HUES6 (cell line): ENCODE measurements around the gene C1GALT1C1.

Experiments used
- H3K27ac ChIP-seq: 2 replicates; pipeline ENCODE4 v1.7.0; 2013; ENCODE audit warnings: low read depth, mild to moderate bottlenecking, low read length, inconsistent platforms
- H3K27me3 ChIP-seq: 2 replicates; pipeline ENCODE4 v1.6.1; 2013; ENCODE audit warnings: low read length; ENCODE audit not compliant: control insufficient read depth, insufficient read depth
- H3K36me3 ChIP-seq: 2 replicates; pipeline ENCODE4 v1.6.1; 2013; ENCODE audit warnings: low read length; ENCODE audit not compliant: control insufficient read depth, insufficient read depth
- H3K4me1 ChIP-seq: 2 replicates; pipeline ENCODE4 v1.6.1; 2013; ENCODE audit warnings: low read length; ENCODE audit not compliant: control insufficient read depth, insufficient read depth
- H3K4me3 ChIP-seq: 2 replicates; pipeline ENCODE4 v1.5.1; 2013; ENCODE audit warnings: low read depth, low read length
- H3K9ac ChIP-seq: one replicate; pipeline ENCODE4 v1.6.1; 2013; ENCODE audit warnings: mild to moderate bottlenecking, low read length
- H3K9me3 ChIP-seq: 2 replicates; pipeline ENCODE4 v1.6.1; 2013; ENCODE audit warnings: low read depth, low read length; ENCODE audit not compliant: control insufficient read depth, insufficient read depth

C1GALT1C1 gene

DNA sequence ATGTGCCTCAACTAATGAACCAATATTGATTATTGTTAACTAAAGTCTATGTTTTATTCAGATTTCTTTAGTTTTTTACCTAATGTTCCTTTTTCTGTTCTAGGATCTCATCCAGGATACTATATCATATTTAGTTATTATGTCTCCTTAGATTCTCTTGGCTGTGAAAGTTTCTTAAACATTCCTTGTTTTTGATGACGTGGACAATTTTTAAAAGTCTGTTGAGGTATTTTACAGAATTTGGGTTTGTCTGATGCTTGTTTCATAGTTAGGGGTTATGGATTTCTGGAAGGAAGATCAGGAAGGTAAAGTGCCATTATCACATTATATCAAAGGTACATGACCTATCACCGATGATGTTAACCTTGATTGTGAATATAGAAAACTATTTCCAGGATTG lies 44.2 kb downstream of the C1GALT1C1 start:
- Histone ChIP-seq H3K9me3 (no peaks in the 10 kb centered on the region), H3K36me3 (no peaks in the 10 kb centered on the region), H3K4me1 (no peaks in the 10 kb centered on the region), H3K4me3 (no peak overlapping the region), H3K27ac (no peak overlapping the region), H3K27me3 (peaks cover 6% of the 10 kb centered on the region; the same call in 1 of the 2 replicates), H3K9ac (no peak overlapping the region)
